Measurements from ENCODE around the gene HLA-DQA1.

GRCh38 chr6:32662836-32663235 lies 25.6 kb downstream of the HLA-DQA1 start:
- TF ChIP-seq CTCF (IDR thresholded peaks at IDR 0.05; ENCODE audit: insufficient read depth, low read length, poor library complexity, severe bottlenecking) (no peak), EZH2phosphoT487 (conservative IDR thresholded peaks at IDR 0.05; ENCODE audit: low read length) (no peak)
